HG03135 (cell line): ENCODE data around the gene EIF3B.
"Not testable (repeated sequence)": the region's sequence is repeated elsewhere in the genome, so short reads cannot be mapped to it uniquely, and the experiment has no call there.

Experiments
- ATAC-seq: cut with Tn5 transposase; IDR thresholded peaks from one replicate; pipeline ENCODE4 v1.9.1; 2021; ENCODE audit warnings: mild to moderate bottlenecking, moderate library complexity; ENCODE audit not compliant: unreplicated experiment

Gene EIF3B

DNA sequence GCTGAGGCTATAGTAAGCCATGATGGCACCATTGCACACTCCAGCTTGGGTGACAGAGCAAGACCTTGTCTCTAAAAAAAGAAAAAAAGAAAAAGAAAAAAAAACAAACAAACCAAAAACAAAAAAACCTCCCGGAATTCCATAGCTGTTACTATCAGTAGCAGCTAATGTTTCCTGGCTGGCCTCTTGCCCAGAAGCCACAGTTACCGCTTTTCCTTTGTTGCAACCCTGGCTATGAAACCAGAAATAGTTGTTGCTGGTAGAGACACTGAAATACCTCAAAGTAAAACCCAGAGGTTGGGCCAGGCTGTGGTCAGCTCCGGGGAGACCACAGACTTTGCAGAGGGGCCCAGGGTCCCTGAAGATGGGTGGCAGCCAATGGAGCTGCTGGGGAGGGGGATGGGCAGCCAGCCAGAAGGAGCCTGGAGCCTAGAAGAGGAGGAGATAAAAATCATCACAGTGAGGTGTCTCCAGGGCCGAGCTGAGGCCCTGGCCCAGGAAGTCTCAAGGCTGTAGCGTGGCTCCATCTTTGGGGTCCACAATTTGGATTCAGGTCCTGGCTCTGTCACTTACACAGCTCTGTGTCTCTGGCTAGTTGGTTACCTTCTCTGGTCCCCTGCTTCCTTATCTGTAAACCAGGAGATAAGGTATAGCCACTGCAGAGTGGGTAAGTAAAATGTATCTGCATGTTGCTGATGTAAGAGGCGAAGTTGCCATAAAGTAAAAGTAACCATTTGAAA lies 45.4 kb downstream of the EIF3B start:
- ATAC-seq, result no peak

DNA sequence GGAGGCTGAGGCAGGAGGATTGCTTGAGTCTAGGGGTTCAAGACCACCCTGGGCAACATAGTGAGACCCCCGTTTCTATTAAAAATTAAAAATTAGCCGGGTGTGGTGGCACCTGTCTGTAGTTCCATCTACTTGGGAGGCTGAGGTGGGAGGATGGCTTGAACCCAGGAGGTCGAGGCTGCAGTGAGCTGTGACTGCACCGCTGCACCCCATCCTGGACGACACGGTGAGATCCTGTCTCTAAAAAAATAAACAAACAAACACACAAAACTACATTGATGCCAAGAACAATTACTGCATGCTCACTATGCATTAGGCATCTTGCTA lies 48.0 kb downstream of the EIF3B start:
- no peak for ATAC-seq

DNA sequence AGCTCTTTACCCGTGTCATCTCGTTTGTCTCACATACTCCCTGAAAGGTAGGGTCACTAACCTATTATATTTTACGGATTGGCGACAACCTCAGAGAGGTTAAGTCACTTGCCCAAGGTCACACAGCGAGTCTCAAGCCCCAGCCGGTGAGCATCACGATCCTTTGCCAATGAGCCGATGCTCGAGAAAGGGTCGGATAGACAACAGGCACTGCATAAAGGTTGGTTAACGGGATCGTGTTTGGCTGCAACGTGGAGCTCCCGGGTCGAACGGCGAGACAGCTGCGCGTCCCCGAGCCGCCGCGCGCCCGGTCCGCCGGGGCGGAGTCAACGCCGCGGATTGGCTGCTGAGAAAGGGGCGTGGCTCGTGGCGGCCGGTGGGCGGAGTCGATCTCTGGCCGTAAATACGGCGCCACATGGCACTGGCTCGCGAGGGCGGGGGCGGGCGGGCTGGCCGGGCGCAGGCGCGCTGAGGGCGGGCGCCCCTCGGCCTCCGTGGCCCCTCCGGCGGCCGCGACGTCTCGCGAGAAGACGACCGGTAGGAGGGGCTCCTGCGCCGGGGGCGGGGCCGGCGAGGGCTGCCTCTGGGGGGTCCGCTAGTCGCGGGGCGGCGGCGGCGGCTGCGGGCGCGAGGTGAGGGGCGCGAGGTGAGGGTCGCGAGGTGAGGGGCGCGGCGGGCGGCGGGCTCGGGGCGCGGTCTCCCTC lies 48.5 kb downstream of the EIF3B start, which contains the start of gene CHST12:
Gene CHST12, plus strand, starts transcription at position 598 of the 704 bp plus-strand sequence. CDS start 29,029 bp downstream, outside the sequence.
- ATAC-seq, result peak; percentile 50

DNA sequence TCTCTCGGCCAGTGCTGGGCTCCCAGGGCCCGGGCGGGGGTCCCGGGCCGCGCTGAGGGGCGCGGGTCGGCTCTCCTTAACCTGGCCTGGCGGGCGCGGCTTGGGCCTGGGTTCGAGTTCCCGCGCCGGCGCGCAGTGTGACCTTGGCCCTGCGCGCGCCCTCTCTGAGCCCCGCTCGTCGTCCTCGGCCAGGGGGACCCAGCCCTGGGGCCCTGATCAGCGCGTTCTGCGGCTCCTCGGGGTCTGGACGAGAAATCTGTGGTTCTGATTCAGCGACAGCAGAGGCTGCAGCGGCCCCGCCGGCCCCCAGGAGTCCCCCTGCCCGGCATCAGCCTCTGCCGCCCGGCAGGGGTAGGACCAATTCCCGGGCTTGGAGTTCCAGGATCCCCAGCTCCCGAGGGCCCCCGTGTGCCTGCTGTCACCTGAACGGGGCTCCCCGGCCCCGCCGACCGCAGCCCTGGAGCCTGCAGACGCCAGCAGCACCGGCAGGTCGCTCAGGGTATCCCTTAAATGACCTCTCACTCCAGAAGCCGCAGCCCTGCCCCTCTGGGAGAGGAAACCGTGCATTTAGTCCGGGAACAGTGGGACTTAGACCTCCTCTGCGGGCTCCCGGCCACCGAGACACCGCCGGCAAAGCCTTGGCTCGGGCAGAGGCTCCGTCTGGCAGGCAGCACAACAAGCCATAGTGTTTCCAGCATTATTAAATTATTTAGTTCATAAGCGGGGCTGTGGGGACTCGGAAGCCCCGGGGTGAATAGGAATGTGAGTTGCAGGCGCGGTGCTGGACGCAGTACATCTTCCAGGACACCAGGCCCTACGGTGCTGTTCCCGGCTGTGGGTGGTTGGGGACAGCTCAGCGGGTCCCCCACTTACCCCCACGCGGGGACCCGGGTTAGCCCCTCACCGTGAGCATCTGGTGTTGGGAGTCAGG lies 49.4 kb downstream of the EIF3B start:
- ATAC-seq, result peak; percentile 2

DNA sequence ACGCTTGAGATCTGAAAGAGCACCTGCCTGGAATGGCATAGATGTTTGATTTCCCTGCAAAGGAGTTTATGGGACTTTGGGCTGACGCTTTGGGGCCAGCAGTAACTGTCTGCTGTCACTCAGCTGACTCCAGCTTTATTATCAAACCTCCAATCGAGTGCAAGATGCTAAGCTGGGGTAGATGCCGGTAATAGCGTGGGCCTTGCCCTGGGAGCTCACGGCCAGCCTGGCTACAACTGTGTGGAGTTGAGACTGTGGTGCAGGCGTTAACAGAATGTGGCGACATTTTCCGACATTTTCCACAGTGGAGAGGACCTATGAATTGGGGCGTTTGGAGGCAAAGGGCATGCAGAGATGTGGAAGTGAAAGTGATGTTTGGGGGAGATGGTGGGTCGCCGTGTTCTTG lies 50.1 kb downstream of the EIF3B start:
- ATAC-seq, result no peak

DNA sequence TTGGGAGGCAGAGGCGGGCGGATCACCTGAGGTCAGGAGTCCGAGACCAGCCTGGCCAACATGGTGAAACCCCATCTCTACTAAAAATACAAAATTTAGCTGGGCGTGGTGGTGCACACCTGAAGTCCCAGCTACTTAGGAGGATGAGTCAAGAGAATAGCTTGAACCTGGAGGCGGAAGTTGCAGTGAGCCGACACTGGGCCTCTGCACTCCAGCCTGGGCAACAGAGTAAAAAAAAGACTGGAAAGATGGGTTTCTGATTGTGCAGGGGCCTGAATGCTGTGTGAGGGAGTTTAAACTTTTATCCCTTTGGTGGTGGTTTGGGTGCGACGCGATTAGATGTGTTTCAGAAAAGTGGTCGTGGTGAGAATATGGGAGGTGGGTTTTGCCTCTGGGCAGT lies 50.6 kb downstream of the EIF3B start:
- ATAC-seq, result no peak

DNA sequence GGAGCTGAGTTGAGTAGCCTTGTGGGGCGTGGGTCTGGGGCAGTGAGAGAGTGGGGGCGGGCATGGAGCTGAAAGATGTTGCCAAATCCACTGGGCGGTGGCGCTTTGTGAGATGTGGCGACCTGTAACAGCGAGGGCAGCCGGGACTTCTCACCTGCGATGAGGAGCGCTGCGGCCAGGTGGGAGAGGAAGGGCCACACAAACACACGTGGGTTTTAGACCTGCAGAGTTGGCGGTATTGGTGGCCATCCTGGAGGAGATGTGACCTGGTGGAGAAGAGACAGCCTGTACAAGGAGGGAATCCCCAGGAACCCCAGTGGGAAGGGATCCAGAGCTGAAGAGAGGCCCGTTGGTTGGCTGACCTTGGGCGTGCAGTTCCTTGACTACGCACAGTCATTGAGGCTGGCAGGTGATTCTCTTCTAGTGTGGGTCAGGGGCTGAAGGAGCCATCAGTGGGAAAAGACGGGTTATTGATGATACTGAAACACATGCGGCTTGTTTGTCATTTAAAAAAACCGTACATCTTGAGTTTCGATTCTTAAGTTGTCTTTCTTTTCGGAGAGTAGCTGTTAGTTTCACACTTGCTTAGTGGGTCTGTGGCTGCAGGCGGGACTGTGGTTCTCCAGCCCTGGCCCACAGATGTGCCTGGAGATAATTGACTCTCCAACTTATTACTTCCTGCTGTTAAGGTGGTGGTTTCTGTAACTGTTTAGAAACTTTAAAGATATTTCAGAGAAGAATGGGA lies 51.1 kb downstream of the EIF3B start:
- ATAC-seq, result peak; percentile 38

DNA sequence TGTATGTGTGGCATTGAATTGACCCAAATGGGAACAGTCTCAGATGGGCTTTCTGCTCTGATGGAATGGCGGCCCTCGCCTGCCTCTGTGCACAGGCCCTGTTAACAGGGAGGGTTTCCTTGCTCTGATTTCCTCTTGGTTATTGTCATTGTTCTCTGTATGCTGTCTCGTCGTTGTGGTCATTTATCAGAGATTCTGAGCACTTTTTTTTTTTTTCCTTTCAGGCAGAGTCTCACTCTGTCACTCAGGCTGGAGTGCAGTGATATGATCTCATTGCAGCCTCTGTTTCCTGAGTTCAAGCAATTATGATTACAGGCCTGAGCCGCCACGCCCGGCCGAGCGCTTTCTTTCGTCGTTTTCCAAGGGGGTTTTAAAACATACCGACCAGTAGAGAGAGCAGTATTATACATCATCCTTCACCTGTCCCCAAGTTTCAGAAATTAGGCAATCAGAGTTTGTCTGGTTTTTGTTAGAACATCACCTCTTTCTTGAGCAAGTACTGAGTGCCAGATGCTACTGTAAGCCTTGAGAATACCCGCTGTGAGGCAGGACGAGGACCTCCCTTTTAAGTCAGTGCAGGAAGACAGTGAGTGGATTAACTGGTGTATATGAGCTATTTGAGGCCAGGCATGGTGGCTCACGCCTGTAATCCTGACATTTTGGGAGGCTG lies 55.3 kb downstream of the EIF3B start:
- ATAC-seq, result no peak

DNA sequence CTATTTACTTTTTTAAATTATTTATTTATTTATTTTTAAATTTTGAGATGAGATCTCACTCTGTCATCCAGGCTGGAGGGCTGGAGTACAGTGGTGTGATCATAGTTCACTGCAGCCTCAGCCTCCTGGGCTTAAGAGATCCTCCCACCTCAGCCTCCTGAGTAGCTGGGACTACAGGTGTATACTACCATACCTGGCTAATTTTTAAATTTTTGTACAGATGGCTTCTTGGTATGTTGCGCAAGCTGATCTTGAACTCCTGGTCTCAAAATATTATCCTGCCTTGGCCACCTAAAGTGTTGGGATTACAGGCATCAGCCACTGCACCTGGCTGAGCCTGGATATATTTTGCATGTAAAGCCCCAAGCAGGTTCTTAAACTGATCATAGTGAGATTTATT lies 56.4 kb downstream of the EIF3B start:
- no peak for ATAC-seq

DNA sequence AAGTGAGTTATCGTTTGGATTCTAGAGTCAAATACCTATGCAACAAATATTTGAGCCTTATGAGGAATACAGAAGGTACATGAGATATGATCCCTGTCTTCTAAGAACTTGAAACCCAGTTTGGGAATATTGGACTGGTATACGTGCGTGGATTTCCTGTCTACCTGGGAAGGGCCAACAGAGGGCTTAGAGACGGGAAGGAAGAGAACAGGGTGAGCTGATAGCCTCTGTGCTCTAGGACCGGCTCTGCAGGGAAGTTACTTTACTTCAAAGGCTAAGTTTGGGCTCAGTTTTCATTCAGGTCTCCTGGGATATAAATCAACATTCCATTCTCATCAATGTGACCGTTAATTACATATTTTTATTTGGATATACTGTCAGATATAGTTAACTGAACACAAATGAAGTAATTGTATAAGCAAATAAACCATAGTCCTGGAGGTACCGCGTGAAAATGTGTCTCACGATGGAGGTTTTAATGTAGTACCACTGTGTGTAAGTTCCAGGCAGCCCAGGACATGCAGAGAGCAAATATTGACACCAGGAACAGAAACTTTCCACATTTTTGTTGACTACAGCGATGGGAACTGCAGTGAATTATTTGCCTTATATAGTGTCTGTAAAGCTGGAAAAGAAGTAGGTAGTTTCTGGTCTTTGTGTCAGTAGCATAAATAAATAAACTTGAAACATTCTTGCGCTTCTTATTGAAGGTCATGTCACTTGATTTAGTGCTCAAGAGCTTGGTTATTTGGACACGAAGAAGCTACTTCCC lies 57.4 kb downstream of the EIF3B start:
- ATAC-seq, result no peak

DNA sequence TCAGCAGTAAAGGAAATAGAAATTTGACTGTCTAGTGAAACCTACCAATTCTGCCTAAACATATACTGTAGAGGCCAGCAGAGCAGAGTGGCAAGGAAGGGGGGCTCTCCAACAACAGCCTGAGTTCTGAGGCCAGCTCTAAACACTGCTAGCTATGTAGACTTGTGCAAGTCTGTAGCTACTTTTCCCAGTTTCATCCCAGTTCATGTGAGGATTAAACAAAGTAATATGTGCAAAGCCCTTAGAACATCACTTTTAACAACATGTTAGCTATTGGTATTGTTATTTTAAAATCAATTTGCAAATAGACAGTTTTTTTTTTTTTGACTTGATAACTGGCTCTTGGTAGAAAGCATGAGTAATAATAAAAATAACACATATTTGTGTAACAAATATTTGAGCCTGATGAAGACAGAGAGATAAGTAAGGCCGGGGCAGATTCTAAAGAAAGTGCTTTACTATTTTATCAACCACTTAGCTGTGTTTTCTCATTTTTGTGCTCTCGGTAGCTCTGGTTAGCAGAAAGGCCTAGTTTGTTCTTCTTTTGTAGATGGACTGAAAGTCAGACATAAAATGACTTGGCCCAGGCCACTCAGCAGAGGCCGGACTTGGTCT lies 58.1 kb downstream of the EIF3B start:
- no peak for ATAC-seq

DNA sequence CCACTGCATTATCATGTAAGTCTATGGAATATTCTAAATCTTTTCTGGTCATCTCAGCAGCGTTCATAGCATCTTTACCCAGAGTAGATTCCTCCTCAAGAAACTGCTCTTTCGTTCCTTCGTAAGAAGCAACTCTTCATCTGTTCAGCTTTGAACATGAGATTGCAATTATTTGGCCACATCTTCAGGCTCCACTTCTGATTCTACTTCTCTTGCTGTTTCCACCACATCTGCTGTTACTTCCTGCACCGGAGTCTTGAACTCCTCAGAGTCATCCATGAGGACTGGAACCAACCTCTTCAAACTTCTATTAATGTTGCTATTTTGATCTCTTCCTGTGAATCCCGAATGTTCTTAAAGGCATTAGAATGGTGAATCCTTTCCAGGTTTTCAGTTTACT lies 61.4 kb downstream of the EIF3B start:
- no peak for ATAC-seq

DNA sequence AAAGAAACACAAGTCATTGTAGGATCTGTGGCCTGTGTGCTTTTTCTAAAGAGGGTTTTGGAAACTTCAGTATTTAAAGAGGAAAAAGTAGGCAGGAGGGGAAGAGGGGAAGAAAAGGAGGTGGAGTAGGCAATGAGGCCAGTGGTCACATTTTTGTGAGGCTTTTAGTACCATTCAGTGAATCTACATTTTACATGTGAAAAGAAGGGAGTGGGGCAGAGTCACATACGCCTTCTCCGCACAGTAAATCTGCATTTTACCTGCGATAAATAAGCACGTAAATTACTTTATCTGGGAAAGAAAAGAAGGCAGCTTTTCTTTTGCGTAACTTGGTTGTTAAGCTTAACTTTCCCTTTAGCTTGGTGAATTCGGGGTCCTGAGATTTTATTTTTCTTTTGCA lies 62.0 kb downstream of the EIF3B start:
- no peak for ATAC-seq

DNA sequence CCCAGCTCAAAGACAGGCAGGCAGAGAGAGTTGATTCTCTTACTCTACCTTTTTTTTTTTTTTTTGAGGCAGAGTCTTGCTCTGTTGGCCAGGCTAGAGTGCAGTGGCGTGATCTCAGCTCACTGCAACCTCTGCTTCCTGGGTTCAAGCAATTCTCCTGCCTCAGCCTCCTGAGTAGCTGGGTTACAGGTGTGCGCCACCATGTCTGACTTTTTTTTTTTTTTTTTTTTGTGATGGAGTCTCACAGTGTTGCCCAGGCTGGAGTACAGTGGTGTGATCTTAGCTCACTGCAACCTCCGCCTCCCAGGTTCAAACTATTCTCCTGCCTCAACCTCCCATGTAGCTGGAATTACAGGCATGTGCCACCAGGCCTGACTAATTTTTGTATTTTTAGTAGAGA lies 62.6 kb downstream of the EIF3B start:
- not testable (repeated sequence) for ATAC-seq

DNA sequence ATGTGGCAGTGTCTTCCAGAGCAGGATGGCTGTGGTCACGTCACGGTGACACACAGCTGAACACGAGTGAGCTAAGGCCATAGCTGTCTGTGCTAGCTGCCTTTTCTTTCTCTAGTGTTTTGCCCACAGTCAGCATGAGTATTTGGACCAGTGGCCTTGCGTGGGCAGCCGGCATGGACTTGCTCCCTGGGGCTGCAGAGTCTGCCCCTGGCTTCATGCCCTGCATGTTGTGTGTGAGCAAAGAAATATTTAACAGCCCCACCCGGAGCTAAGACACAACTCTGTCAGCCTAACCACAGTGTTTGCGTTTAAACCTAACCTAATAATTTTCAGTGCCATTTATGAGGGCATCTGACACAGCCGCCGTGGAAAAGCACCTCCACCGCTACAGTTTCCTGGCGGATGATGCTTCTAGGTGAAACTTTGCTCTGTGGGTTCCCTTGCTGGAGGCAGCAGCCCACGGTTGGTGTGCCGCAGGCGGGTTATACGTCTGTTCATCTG lies 63.4 kb downstream of the EIF3B start:
- ATAC-seq, result no peak

DNA sequence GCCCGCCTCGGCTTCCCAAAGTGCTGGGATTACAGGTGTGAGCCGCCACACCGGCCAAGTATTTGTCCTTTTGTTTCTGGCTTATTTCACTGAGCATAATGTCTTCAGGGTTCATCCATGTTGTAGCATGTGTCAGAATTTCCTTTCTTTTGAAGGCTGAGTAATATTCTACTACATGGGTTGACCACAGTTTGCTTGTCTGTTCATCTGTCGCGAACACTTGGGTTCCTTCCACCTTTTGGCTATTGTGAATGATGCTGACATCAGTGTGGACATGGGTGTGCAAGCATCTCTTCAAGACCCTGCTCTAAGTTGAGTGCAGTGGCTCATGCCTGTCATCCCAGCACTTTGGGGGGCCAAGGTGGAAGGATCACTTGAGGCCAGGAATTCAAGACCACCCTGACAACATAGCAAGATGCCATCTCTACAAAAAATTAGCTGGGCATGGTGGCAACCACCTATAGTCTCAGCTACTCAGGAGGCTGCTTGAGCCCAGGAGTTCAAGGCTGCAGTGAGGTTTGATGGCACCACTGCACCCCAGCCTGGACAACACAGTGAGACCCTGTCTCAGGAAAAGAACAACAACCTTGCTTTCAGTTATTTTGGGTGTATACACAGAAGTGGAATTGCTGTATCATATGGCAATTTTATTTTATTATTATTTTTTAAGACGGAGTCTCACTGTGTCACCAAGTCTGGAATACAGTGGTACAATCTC lies 65.7 kb downstream of the EIF3B start:
- no peak for ATAC-seq

DNA sequence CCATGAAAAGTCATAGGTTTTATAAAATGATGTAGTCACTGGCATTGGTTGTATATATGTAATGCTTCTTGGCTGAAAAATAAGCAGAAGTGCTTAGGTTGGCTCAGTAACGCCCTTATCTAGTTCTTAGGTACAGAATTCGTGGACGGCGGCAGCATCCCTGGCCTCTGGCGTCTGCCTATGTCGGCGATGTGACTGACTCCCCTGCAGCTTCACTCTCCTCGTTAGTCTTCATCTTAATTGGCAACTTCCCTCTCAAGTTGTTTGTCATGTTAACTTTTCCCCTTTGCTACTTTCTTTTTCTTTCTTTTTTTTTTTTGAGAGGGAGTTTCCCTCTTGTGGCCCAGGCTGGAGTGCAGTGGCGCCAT lies 67.3 kb downstream of the EIF3B start:
- ATAC-seq, result no peak

DNA sequence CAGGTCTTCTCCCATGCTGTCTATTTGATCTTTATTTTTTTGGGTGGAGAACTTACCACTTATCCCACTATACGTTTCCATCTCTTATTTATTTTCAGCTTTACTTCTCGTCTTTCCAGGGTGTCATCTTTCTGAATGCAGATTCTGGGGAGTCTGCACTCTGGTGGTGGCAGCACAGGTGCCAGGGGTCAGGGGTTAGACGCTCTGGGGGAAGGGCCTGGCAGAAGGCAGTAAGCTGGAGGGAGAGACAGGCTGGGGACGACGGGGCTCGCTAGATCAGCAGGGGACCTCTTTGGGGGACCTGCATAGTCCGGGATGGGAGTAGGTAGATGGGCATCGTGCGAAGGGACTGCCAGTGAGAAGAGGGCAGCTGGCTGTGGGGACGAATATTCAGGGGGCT lies 71.1 kb downstream of the EIF3B start:
- no peak for ATAC-seq
